Mammary epithelial cell (primary cell): ENCODE results near the gene SIVA1.

Experiments used
- EZH2 ChIP-seq: IDR thresholded peaks from 2 replicates; pipeline ENCODE4 v1.6.1; 2012; ENCODE audit warnings: low read length, inconsistent platforms, borderline replicate concordance
- TF ChIP-seq, protein P1 (sequence below), 2 donors: IDR thresholded peaks in 1 of 2; conservative IDR thresholded peaks in 1 of 2; 2 replicates each; pipeline ENCODE4 v1.5.1; 2011 to 2012; ENCODE audit warnings: inconsistent platforms in 2 of 2, low read length in 2 of 2, mild to moderate bottlenecking in 2 of 2, control low read depth in 1 of 2, low read depth in 1 of 2; ENCODE audit not compliant: insufficient read depth in 1 of 2; ENCODE audit errors: extremely low read depth in 1 of 2

DNA sequence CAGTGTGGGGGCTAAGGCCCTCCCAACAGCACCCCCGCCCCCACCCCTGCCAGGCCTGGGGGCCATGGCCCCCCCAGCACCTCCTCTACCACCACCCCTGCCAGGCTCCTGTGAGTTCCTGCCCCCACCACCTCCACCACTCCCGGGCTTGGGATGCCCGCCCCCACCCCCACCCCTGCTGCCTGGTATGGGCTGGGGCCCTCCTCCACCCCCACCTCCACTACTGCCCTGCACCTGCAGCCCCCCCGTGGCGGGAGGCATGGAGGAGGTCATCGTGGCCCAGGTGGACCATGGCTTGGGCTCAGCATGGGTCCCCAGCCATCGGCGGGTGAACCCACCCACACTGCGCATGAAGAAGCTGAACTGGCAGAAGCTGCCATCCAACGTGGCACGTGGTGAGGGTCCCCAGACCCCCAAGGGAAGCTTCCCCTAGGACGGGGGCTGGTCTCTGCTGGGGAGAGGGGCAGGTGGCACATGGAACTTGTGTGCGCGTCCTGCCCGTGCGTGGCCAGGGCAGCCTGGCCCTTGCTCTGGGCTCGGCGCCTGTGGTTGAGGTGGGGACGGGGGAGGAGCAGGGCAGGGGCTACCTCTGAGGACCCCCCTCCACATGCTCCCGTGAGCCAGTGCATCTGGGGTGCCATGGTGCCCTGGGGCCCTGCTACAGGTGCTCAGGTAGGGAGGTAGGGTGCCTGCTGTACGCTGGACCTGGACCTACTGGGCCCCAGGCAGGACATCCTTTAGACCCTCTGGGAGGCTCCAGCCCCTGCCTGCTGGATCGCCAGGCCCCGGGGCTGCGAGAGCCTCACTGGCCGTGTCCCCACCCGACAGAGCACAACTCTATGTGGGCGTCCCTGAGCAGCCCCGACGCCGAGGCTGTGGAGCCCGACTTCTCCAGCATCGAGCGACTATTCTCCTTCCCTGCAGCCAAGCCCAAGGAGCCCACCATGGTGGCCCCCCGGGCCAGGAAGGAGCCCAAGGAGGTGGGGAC is 45.0 kb upstream of the SIVA1 start:
- TF ChIP-seq, protein P1, sequence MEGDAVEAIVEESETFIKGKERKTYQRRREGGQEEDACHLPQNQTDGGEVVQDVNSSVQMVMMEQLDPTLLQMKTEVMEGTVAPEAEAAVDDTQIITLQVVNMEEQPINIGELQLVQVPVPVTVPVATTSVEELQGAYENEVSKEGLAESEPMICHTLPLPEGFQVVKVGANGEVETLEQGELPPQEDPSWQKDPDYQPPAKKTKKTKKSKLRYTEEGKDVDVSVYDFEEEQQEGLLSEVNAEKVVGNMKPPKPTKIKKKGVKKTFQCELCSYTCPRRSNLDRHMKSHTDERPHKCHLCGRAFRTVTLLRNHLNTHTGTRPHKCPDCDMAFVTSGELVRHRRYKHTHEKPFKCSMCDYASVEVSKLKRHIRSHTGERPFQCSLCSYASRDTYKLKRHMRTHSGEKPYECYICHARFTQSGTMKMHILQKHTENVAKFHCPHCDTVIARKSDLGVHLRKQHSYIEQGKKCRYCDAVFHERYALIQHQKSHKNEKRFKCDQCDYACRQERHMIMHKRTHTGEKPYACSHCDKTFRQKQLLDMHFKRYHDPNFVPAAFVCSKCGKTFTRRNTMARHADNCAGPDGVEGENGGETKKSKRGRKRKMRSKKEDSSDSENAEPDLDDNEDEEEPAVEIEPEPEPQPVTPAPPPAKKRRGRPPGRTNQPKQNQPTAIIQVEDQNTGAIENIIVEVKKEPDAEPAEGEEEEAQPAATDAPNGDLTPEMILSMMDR (conservative IDR thresholded peaks at IDR 0.05 in 1 of 2, IDR thresholded peaks at IDR 0.05 in 1 of 2; ENCODE audit: extremely low read depth in 1 of 2, insufficient read depth in 1 of 2, low read depth in 1 of 2, low read length in 2 of 2) = no peak
- TF ChIP-seq EZH2 = no peak
